OCI-LY1 (cell line): ENCODE results near the gene ZNF692.

ENCODE experiments used
- H2AFZ ChIP-seq: fragments of 200-600 bp; sonication (generic), shearing (Covaris generic); 2 replicates; pipeline ENCODE4 v1.6.0; 2014; ENCODE audit warnings: antibody characterized with exemption, mild to moderate bottlenecking, low read length
- H3F3A ChIP-seq: fragments of 200-600 bp; sonication (generic), shearing (Covaris generic); 2 replicates; pipeline ENCODE4 v1.6.0; 2014; ENCODE audit warnings: mild to moderate bottlenecking, antibody characterized with exemption, low read length, moderate library complexity; ENCODE audit not compliant: insufficient read depth
- H3K27ac ChIP-seq: fragments of 200-600 bp; sonication (generic); 2 replicates; pipeline ENCODE4 v1.5.1; 2014; ENCODE audit warnings: low read length, mixed run types, mild to moderate bottlenecking, low read depth; ENCODE audit not compliant: poor library complexity, severe bottlenecking
- H3K27me3 ChIP-seq: fragments of 200-600 bp; sonication (generic); 2 replicates; pipeline ENCODE4 v1.6.0; 2014; ENCODE audit warnings: antibody characterized with exemption, mild to moderate bottlenecking, low read length, moderate library complexity; ENCODE audit not compliant: insufficient read depth
- H3K36me3 ChIP-seq: fragments of 200-600 bp; sonication (generic); 2 replicates; pipeline ENCODE4 v1.6.1; 2014; ENCODE audit warnings: mild to moderate bottlenecking, antibody characterized with exemption, low read length, moderate library complexity, mixed read lengths; ENCODE audit not compliant: insufficient read depth
- H3K4me1 ChIP-seq: fragments of 200-600 bp; sonication (generic); 2 replicates; pipeline ENCODE4 v1.5.1; 2014; ENCODE audit warnings: mild to moderate bottlenecking, low read length, moderate library complexity; ENCODE audit not compliant: insufficient read depth, severe bottlenecking
- H3K4me2 ChIP-seq: fragments of 200-600 bp; sonication (generic), shearing (Covaris generic); 2 replicates; pipeline ENCODE4 v1.6.1; 2014; ENCODE audit warnings: low read length
- H3K4me3 ChIP-seq: fragments of 200-600 bp; sonication (generic); 2 replicates; pipeline ENCODE4 v1.5.1; 2014; ENCODE audit warnings: low read length, low read depth, mild to moderate bottlenecking, mixed read lengths; ENCODE audit not compliant: poor library complexity, severe bottlenecking
- H3K79me2 ChIP-seq: fragments of 200-600 bp; shearing (Covaris generic); 2 replicates; pipeline ENCODE4 v1.6.1; 2016; ENCODE audit warnings: mixed run types, low read length, mixed read lengths; ENCODE audit not compliant: insufficient read depth
- H3K9ac ChIP-seq: fragments of 200-600 bp; sonication (generic), shearing (Covaris generic); 2 replicates; pipeline ENCODE4 v1.6.1; 2014; ENCODE audit warnings: mild to moderate bottlenecking, low read length, mixed read lengths
- H3K9me2 ChIP-seq: fragments of 200-600 bp; sonication (generic), shearing (Covaris generic); 2 replicates; pipeline ENCODE4 v1.6.1; 2014; ENCODE audit warnings: low read depth, mild to moderate bottlenecking, low read length, mixed read lengths
- H3K9me3 ChIP-seq: fragments of 200-600 bp; shearing (Covaris generic); 2 replicates; pipeline ENCODE4 v1.6.1; 2014; ENCODE audit warnings: low read length, mixed read lengths
- H4K20me1 ChIP-seq: fragments of 200-600 bp; sonication (generic), shearing (Covaris generic); 2 replicates; pipeline ENCODE4 v1.6.0; 2016; ENCODE audit warnings: mild to moderate bottlenecking, low read length; ENCODE audit not compliant: insufficient read depth
- CTCF ChIP-seq: fragments of 200-600 bp; sonication (generic), shearing (Covaris generic); IDR thresholded peaks from 2 replicates; pipeline ENCODE4 v1.5.1; 2017; ENCODE audit warnings: mild to moderate bottlenecking, antibody characterized with exemption, low read length, moderate library complexity, mixed read lengths
- EZH2 ChIP-seq: fragments of 200-600 bp; sonication (generic), shearing (Covaris generic); IDR thresholded peaks from 2 replicates; pipeline ENCODE4 v1.8.0; 2017; ENCODE audit warnings: borderline replicate concordance, mixed run types, mild to moderate bottlenecking, antibody characterized with exemption, low read length, moderate library complexity, mixed read lengths

Gene ZNF692

GRCh38 chr1:248906009-248906752, 47.3 kb upstream of the ZNF692 start, which contains the start of gene PGBD2:
Gene PGBD2 (plus strand): TSS chr1:248906235. CDS start chr1:248913863, 7,628 bp downstream.
- Histone ChIP-seq H3K9me3 (no peaks in the 10 kb centered on the region), H4K20me1 (no peaks in the 10 kb centered on the region), H3K27ac (peak within 1 kb of the TSS; percentile 73), H3F3A (no peaks in the 10 kb centered on the region), H3K4me3 (peak within 1 kb of the TSS; percentile 76), H3K4me1 (peaks cover 18% of the 10 kb centered on the region), H3K9me2 (no peaks in the 10 kb centered on the region), H3K4me2 (peak within 1 kb of the TSS; percentile 87), H3K9ac (peak within 1 kb of the TSS; percentile 70), H3K79me2 (no peaks in the 10 kb centered on the region), H3K36me3 (no peaks in the 10 kb centered on the region), H2AFZ (peak within 1 kb of the TSS; percentile 21), H3K27me3 (no peaks in the 10 kb centered on the region)
- TF ChIP-seq EZH2 = no peak
- peak; percentile 77 for TF ChIP-seq CTCF

- Histone ChIP-seq H3K9me2 (no peaks in the 10 kb centered on the region), H3K4me3 (peak overlapping the region; percentile 70), H3K36me3 (no peaks in the 10 kb centered on the region), H3F3A (no peaks in the 10 kb centered on the region), H3K79me2 (no peaks in the 10 kb centered on the region), H3K27me3 (no peaks in the 10 kb centered on the region), H4K20me1 (no peaks in the 10 kb centered on the region), H2AFZ (peak overlapping the region; percentile 21), H3K9ac (peak overlapping the region; percentile 69), H3K4me1 (peaks cover 18% of the 10 kb centered on the region), H3K4me2 (peak overlapping the region; percentile 76), H3K9me3 (no peaks in the 10 kb centered on the region), H3K27ac (peak overlapping the region; percentile 16)
- TF ChIP-seq EZH2 = no peak
- no peak for TF ChIP-seq CTCF
These were observed 46.8 kb upstream of the ZNF692 start for GRCh38 chr1:248905662-248906008.

DNA sequence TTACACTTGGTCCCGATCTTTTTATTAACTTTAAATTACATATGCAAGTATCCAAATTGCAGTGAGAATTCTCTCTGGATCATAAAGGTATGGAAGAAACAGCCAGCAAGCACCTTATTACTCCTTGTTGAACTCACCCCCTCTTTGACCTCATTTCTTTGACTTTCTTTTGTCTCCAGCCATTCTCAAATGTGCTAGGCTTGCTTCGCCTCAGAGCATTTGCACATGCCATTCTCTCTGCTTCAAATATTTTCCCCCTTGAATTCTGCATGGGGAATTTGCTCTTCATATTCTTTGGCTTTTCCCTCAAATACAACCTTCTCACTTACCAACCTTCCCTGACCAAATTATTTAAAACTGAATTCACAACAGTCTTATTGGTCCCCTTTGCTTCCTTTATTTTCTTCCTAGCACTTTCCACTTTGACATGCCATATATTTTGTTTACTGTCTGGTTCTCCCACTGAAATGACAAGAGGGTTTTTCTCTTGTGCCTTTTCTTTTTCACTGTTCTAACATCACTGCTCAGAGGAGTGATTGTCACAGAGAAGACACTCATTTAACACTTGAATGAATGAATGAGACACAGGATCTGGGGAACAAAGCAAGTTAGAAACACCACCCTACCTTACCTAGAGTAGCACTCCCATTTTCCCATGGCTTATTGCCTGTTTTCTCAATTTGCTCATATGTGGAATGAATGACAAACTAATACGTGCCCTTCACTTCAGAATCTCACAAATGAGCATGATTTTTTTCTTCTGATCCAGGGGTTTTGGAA, 45.7 kb upstream of the ZNF692 start:
- no peak overlapping the region for H2AFZ ChIP-seq
- no peaks in the 10 kb centered on the region for H3F3A ChIP-seq
- no peak overlapping the region for H3K9ac ChIP-seq
- H3K9me3 ChIP-seq = no peaks in the 10 kb centered on the region
- peaks cover 18% of the 10 kb centered on the region for H3K4me1 ChIP-seq
- H3K79me2 ChIP-seq = no peaks in the 10 kb centered on the region
- H3K36me3 ChIP-seq = no peaks in the 10 kb centered on the region
- no peaks in the 10 kb centered on the region; the same call in 1 of the 2 replicates for H3K27me3 ChIP-seq
- H4K20me1 ChIP-seq = no peaks in the 10 kb centered on the region
- H3K27ac ChIP-seq = no peak overlapping the region
- no peak overlapping the region for H3K4me3 ChIP-seq
- H3K4me2 ChIP-seq = 0 out of 2 replicates have a peak overlapping the region, but pooled peaks have one; percentile 76
- TF ChIP-seq EZH2 (no peak), CTCF (no peak)
- no peaks in the 10 kb centered on the region for H3K9me2 ChIP-seq
